HL-60 (cell line): ENCODE data around the gene SMARCC2.

Experiments used
- DNase-seq, 2 experiments: peaks; one replicate each; pipeline ENCODE4 v3.0.0-alpha.2; 2010 to 2020; ENCODE audit warnings: low read depth in 1 of 2, low spot score in 1 of 2
- H3K27ac ChIP-seq: fragments of 250-450 bp; sonication (Bioruptor Pico); replicated peaks from 2 replicates; pipeline ENCODE4 v1.5.1; 2020; ENCODE audit warnings: mild to moderate bottlenecking, moderate library complexity
- H3K27me3 ChIP-seq: fragments of 250-450 bp; sonication (Bioruptor Pico); 2 replicates; pipeline ENCODE4 v1.5.1; 2021; ENCODE audit warnings: mild to moderate bottlenecking, moderate library complexity; ENCODE audit not compliant: insufficient read depth, poor library complexity, severe bottlenecking
- H3K4me3 ChIP-seq: replicated peaks from 2 replicates; pipeline ENCODE4 v1.5.1; 2011; ENCODE audit warnings: mild to moderate bottlenecking, control low read depth, low read length; ENCODE audit not compliant: insufficient read depth
- CTCF ChIP-seq: IDR thresholded peaks from one replicate; pipeline ENCODE4 v1.5.1; 2011; ENCODE audit warnings: low read length, control low read depth, inconsistent platforms; ENCODE audit not compliant: insufficient read depth
- GABPA ChIP-seq: IDR thresholded peaks from 2 replicates; pipeline ENCODE4 v1.6.1; 2012; ENCODE audit warnings: low read depth
- POLR2AphosphoS5 ChIP-seq: IDR thresholded peaks from 2 replicates; pipeline ENCODE4 v1.6.1; 2012; ENCODE audit warnings: low read depth
- SPI1 ChIP-seq: IDR thresholded peaks from 2 replicates; pipeline ENCODE4 v1.6.1; 2012; ENCODE audit warnings: low read depth, mild to moderate bottlenecking, borderline replicate concordance
- TF ChIP-seq, protein P1 (sequence below): IDR thresholded peaks from 2 replicates; pipeline ENCODE4 v1.6.1; 2012; ENCODE audit warnings: low read depth; ENCODE audit not compliant: insufficient replicate concordance

The SMARCC2 gene

DNA sequence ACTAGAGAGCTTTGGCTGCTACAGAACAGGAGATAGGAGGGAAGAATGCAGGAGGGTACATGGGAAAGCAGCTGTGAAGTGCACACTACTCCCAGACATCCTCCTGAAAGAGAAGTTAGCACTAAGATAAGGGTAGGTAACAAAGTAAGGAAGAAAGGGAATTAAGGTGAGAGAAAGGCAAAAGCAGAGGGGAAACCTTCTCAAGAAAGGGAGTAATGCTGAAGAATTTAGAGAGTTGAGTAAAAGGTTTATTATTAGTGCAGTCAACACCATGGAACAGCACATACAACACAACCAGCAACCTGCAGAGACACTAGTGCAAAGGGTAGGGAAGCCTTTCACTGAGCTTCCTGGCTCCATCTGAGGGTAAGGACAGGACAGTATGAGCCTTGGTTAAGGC lies 15.0 kb upstream of the SMARCC2 start:
- no peaks in the 10 kb centered on the region for H3K27me3 ChIP-seq
- TF ChIP-seq, protein P1, sequence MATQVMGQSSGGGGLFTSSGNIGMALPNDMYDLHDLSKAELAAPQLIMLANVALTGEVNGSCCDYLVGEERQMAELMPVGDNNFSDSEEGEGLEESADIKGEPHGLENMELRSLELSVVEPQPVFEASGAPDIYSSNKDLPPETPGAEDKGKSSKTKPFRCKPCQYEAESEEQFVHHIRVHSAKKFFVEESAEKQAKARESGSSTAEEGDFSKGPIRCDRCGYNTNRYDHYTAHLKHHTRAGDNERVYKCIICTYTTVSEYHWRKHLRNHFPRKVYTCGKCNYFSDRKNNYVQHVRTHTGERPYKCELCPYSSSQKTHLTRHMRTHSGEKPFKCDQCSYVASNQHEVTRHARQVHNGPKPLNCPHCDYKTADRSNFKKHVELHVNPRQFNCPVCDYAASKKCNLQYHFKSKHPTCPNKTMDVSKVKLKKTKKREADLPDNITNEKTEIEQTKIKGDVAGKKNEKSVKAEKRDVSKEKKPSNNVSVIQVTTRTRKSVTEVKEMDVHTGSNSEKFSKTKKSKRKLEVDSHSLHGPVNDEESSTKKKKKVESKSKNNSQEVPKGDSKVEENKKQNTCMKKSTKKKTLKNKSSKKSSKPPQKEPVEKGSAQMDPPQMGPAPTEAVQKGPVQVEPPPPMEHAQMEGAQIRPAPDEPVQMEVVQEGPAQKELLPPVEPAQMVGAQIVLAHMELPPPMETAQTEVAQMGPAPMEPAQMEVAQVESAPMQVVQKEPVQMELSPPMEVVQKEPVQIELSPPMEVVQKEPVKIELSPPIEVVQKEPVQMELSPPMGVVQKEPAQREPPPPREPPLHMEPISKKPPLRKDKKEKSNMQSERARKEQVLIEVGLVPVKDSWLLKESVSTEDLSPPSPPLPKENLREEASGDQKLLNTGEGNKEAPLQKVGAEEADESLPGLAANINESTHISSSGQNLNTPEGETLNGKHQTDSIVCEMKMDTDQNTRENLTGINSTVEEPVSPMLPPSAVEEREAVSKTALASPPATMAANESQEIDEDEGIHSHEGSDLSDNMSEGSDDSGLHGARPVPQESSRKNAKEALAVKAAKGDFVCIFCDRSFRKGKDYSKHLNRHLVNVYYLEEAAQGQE: no peak
- TF ChIP-seq SPI1 (no peak), POLR2AphosphoS5 (no peak), GABPA (no peak), CTCF (no peak)
- DNase-seq: no peak
- H3K27ac ChIP-seq: no peak overlapping the region
- H3K4me3 ChIP-seq: no peak overlapping the region

- Histone ChIP-seq H3K4me3 (no peak overlapping the region), H3K27me3 (no peaks in the 10 kb centered on the region), H3K27ac (no peak overlapping the region)
- DNase-seq: no peak
- TF ChIP-seq GABPA (no peak), SPI1 (no peak), CTCF (no peak), POLR2AphosphoS5 (no peak)
- TF ChIP-seq, protein P1: no peak
Observed at GRCh38 chr12:56202838-56203237, 13.6 kb upstream of the SMARCC2 start.

- no peak overlapping the region for H3K4me3 ChIP-seq
- no peak for TF ChIP-seq SPI1
- TF ChIP-seq POLR2AphosphoS5: no peak
- no peak for TF ChIP-seq CTCF
- H3K27me3 ChIP-seq: no peaks in the 10 kb centered on the region
- no peak for DNase-seq
- H3K27ac ChIP-seq: no peak overlapping the region
Observed at GRCh38 chr12:56202366-56202765, 13.1 kb upstream of the SMARCC2 start.

DNA sequence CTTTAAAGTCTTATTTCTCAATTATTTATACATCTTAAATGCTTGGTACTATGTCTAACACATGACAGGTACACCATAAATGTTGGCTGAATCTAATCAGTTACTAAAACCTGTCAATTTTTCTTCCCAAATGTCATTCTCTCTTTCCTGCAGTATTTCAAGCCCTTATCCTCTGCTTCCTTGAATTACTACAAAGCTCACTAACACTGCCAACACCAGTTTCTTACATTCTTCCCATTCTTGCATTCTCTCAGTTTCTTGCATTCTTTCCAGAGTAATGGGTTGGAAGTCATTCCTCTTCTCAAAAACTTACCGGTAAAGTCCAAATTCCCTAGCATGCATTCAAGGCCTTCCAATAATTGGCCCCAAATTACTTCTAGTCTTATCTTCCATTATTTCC lies 9.6 kb upstream of the SMARCC2 start:
- Histone ChIP-seq H3K4me3 (no peak overlapping the region), H3K27me3 (no peaks in the 10 kb centered on the region), H3K27ac (no peak overlapping the region)
- TF ChIP-seq SPI1 (no peak), GABPA (no peak), POLR2AphosphoS5 (no peak), CTCF (no peak)
- TF ChIP-seq, protein P1: no peak
- no peak for DNase-seq
